GM18508 (cell line): ENCODE data around the gene ASS1.

Source experiments
- ATAC-seq: cut with Tn5 transposase; IDR thresholded peaks from one replicate; pipeline ENCODE4 v1.9.1; 2021; ENCODE audit warnings: moderate number of reproducible peaks; ENCODE audit not compliant: insufficient read depth, unreplicated experiment

ASS1 gene

DNA sequence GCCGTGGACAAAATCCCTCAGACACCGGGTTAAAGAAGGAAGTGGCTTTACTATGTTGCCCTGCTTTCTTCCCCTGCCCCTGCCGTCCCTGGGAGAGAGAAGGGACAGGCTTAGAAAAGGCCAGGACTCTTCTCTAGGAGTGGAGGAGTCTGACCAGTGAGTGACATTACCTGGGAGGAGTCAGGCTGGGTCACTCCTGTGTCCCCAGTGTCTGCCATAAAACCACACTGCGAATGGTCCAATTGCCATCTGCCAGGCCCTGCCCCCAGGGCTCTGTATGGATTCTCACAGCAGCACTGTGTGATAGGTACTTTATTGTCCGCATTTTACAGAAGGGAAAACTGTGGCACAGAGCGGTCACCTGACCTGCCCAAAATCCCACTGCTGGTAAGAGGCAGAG, 103.3 kb downstream of the ASS1 start:
- no peak for ATAC-seq

DNA sequence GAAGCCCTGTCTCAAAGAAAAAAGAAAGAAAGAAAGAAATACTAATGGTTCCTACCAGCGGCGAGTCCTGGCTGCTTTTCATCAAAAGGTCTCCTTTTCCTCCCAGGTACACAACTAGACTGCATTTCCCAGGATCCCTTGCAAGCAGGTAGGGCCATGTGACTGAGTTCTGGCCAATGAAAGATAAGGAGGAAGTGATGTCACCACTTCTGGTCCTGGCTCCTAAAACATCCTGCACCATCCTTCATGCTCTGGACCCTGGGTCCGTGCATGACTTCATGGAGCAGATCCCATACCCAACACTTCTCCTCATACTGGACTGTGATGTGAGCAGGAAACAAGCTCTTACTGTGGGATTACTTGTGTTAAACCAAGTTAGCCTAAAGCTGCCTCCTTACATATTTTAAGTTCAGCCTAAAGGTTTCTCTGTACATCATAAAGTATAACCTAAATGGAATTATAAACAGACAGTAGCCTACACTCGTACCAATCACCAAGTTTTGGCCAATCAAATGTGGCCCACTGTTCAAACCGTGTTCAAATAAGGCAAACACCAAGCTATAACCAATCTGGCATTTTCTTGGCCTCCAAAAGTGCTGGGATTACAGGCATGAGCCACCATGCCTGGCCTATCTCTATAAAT, 104.5 kb downstream of the ASS1 start:
- ATAC-seq = no peak
